HuH-7.5 (cell line): Measurements from ENCODE around the gene CTNNA3.

ENCODE experiments used
- DNase-seq: peaks from one replicate; pipeline ENCODE4 v3.0.0; 2011; ENCODE audit warnings: low spot score

CTNNA3 gene

DNA sequence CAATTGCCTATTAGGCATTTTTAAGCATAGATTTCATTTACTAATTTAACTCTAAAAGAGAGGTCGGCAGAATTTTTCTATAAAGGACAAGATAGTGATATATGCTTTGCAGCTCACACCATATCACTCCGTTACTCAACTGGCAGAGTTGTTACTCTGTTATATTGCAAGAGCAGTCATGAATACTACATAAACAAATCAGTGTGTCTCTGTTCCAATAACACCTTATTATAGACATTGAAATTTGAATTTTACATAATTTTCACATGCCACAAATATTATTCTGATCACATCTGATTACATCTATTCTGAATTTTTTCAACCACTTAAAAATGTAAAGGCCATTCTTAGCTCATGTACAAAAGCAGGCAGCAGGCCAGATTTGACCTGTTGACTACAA is 1624.1 kb downstream of the CTNNA3 start:
- no peak for DNase-seq

DNA sequence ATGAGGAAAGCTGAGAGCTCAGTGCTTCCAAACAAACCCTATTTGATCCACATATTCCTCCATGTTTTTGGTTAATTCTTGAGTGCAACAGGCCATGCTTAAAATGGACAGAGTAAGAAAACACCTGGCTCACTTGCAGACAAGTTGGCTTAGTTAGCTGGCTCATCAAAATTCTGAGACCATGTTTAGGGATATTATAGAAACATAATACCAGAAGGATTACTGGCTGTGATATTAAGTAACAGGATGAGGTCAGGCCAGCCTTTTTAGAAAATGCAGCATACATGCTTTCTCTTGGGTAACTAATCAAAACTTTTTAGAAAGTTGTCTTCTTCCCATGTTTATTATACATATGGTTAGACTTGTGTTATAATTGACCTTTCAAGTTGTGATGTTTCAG is 1637.4 kb downstream of the CTNNA3 start:
- no peak for DNase-seq

DNA sequence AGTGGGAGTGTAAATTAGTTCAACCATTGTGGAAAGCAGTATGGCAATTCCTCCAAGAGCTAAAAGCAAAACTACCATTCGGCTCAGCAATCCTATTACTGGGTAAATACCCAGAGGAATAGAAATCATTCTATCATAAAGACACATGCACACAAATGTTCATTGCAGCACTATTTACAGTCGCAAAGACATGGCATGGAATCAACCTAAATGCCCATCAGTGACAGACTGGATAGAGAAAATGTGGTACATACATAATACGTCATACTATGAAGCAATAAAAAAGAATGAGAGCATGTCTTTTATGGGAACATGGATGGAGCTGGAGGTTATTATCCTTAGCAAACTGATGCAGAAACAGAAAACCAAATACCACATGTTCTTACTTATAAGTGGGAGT is 1646.7 kb downstream of the CTNNA3 start:
- DNase-seq = no peak

GRCh38 chr10:66045859-66046258 is 1650.1 kb downstream of the CTNNA3 start:
- DNase-seq = no peak

DNA sequence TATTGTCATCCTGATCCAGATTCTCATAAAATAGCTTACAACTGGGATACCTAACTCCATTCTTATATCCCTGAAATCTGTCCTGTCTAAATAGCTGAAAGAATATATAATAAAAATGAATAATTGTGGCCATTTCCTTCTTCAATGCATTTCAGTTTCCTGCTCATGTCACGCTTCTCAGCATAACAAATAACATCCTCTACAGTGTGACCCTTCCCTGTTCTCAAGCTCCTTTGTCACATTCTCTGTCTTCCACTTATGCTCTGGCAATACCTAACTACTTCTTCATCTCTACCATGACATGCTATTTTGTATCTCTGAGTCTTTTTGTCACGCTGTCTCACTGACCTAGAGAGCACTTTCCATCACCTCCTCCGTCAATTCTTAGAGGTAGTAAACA is 1654.2 kb downstream of the CTNNA3 start:
- DNase-seq = no peak

GRCh38 chr10:66038623-66039022 is 1657.4 kb downstream of the CTNNA3 start:
- no peak for DNase-seq

- no peak for DNase-seq
Observed at GRCh38 chr10:66026321-66026720, 1669.7 kb downstream of the CTNNA3 start.

GRCh38 chr10:66025186-66025585 is 1670.8 kb downstream of the CTNNA3 start:
- no peak for DNase-seq

- no peak for DNase-seq
Observed at GRCh38 chr10:66021423-66021822, 1674.6 kb downstream of the CTNNA3 start.

DNA sequence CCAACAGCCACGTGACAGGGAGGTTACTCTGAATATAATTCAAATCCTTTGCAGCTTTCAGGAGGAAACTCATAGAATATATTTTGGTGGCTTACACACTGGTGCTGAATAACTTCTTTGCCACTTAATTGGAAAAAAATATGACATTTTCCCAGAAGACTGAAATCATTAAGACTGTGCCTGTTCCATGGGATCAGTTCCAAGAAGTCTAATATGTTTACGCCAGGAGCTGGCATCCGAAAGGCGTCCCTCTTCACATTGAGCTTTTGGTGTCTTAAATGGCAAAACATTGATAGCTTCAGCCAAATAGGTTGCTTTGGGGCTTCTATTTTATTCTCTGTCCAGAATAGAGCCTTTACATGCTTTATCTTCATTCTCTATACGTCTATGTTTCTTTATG is 1687.8 kb downstream of the CTNNA3 start:
- DNase-seq = no peak

- DNase-seq = no peak
Observed at GRCh38 chr10:66006411-66006810, 1689.6 kb downstream of the CTNNA3 start.

- DNase-seq = no peak
Observed at GRCh38 chr10:65993451-65993850, 1702.5 kb downstream of the CTNNA3 start.

- DNase-seq = no peak
Observed at GRCh38 chr10:65968871-65969270, 1727.1 kb downstream of the CTNNA3 start.

GRCh38 chr10:65968437-65968836 is 1727.6 kb downstream of the CTNNA3 start:
- no peak for DNase-seq

- DNase-seq = no peak
Observed at GRCh38 chr10:65964205-65964604, 1731.8 kb downstream of the CTNNA3 start.

- DNase-seq = no peak
Observed at GRCh38 chr10:65952086-65952485, 1743.9 kb downstream of the CTNNA3 start.

- no peak for DNase-seq
Observed at GRCh38 chr10:65950075-65950474, 1745.9 kb downstream of the CTNNA3 start.

- DNase-seq = no peak
Observed at GRCh38 chr10:65949526-65949925, 1746.5 kb downstream of the CTNNA3 start.

- DNase-seq = no peak
Observed at GRCh38 chr10:65945061-65945460, 1750.9 kb downstream of the CTNNA3 start.

DNA sequence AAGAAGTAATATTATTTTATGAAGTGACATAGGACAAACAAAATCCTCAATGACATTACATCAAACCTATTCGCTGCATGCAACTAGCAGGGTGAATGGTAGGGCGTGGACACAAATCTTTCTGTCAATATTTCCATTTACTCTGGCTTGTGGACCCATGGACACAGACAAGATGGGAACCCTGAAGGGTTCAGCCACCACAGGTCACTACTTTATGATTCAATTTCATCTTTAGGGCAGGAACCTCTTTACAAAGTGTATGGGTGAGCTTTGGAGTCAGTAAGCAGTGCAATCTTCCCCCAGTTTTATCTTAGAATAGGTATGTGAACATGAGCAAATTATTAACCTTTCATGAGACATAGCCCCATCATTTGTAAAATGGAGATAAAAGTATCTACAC is 1752.5 kb downstream of the CTNNA3 start:
- DNase-seq = no peak

- no peak for DNase-seq
Observed at GRCh38 chr10:65940816-65941662, 1755.0 kb downstream of the CTNNA3 start.

- DNase-seq = no peak
Observed at GRCh38 chr10:65940105-65940504, 1755.9 kb downstream of the CTNNA3 start.

DNA sequence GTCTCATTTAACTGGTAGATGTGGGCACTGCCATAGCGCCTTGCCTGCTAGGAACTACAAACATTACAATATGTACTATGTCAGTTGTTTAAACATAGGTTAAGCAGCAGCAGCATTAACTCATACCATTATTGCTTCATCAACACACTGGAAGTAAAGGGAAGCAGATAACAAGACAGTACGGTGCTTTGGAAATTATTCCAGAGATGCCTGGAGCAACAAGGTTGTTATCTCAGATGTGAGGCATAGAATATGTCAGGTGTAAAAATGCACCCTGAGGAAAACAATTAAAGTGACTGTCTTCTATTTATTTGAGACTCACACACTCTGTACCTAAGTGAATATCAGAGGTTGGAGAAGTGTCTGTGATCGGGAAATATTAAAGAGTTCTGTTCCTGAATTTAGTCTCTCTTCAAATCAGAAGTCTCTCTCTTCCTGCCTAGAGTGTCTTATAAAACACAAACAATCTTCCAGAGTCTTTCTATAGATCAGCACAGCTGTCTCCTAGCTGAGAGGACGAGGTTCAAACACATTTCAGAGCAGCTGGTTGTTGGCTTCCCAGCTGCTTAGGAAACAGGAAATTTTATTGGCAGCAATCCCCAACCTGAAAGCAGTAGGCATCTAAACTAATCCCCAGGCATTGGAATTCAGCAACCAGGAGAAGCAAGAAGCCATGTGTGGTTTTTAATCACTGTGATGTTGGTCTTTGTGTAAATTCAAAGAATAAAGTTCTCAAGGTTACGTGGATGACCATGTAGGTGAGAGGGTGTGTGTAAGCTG is 1764.5 kb downstream of the CTNNA3 start:
- DNase-seq = no peak
